PC-9 (cell line): Measurements from ENCODE around the gene SELL. TPM values are rescaled to one million over a fixed set of nuclear protein-coding genes. Genes with fewer than 3 reads are reported as not detected.

Experiments
- BruUV-seq: library from RNA; stranded (reverse); fragments of 400-500 nt; replicated peaks from 2 replicates; lab custom pipeline; 2021; lab: Mats Ljungman, UMichigan
- CTCF ChIA-PET: fragments of 300-600 bp; sonication (Branson Sonifier 250); formaldehyde crosslinking; loops from one replicate; lab custom pipeline; 2022; ENCODE audit warnings: antibody characterized with exemption; lab: Charles Lee
- POLR2A ChIA-PET: fragments of 300-600 bp; sonication (Branson Sonifier 250); formaldehyde crosslinking; loops from one replicate; lab custom pipeline; 2022; ENCODE audit warnings: antibody characterized with exemption; ENCODE audit not compliant: unreplicated experiment; lab: Charles Lee
- DNase-seq, 2 experiments: peaks; one replicate each; pipeline versions ENCODE4 v3.0.0 to v3.0.0-alpha.2; 2015 to 2022; ENCODE audit warnings: mixed read lengths in 1 of 2
- H2AFZ ChIP-seq: fragments of 200-600 bp; sonication (generic); 2 replicates; pipeline ENCODE4 v1.8.1; 2017; ENCODE audit warnings: antibody characterized with exemption
- H3F3A ChIP-seq: fragments of 200-600 bp; sonication (generic); 2 replicates; pipeline ENCODE4 v1.8.1; 2017; ENCODE audit warnings: antibody characterized with exemption, mild to moderate bottlenecking, low read depth; ENCODE audit not compliant: insufficient read depth
- H3K27ac ChIP-seq: fragments of 200-600 bp; sonication (generic); 2 replicates; pipeline ENCODE4 v1.6.1; 2016; ENCODE audit warnings: mixed run types
- H3K27me3 ChIP-seq: fragments of 200-600 bp; sonication (generic); 2 replicates; pipeline ENCODE4 v1.6.1; 2016; ENCODE audit warnings: low read depth, mixed run types; ENCODE audit not compliant: insufficient read depth
- H3K36me3 ChIP-seq: fragments of 200-600 bp; sonication (generic); 2 replicates; pipeline ENCODE4 v1.6.1; 2016; ENCODE audit warnings: low read depth, mixed run types
- H3K4me1 ChIP-seq: fragments of 200-600 bp; sonication (generic); replicated peaks from 2 replicates; pipeline ENCODE4 v1.6.1; 2016; ENCODE audit warnings: mixed run types; ENCODE audit not compliant: insufficient read depth
- H3K4me2 ChIP-seq: fragments of 200-600 bp; sonication (generic); 2 replicates; pipeline ENCODE4 v1.6.1; 2017; ENCODE audit warnings: mixed run types
- H3K4me3 ChIP-seq: fragments of 200-600 bp; sonication (generic); 2 replicates; pipeline ENCODE4 v1.6.1; 2016; ENCODE audit warnings: mixed run types
- H3K79me2 ChIP-seq: fragments of 200-600 bp; sonication (generic); 2 replicates; pipeline ENCODE4 v1.6.1; 2017; ENCODE audit warnings: low read depth, mixed run types
- H3K9me2 ChIP-seq: fragments of 200-600 bp; sonication (generic); 2 replicates; pipeline ENCODE4 v1.8.1; 2017; ENCODE audit warnings: mild to moderate bottlenecking; ENCODE audit not compliant: insufficient read depth
- H3K9me3 ChIP-seq: fragments of 200-600 bp; sonication (generic); 2 replicates; pipeline ENCODE4 v1.8.1; 2016; ENCODE audit warnings: low read depth; ENCODE audit not compliant: insufficient read depth
- H4K20me1 ChIP-seq: fragments of 200-600 bp; sonication (generic); 2 replicates; pipeline ENCODE4 v1.8.1; 2017; ENCODE audit not compliant: insufficient read depth
- EZH2 ChIP-seq: fragments of 200-600 bp; sonication (generic); IDR thresholded peaks from 2 replicates; pipeline ENCODE4 v1.8.0; 2017; ENCODE audit warnings: antibody characterized with exemption, low read depth
- intact Hi-C: fragments of 100-400 bp; cut with micrococcal nuclease; formaldehyde crosslinking; loops from one replicate; pipeline ENCODE4 v1.10.0; 2022; ENCODE audit not compliant: unreplicated experiment
- total RNA-seq: library from RNA; stranded (reverse); gene quantifications from 2 replicates; pipeline ENCODE4 v1.2.3, GENCODE V29; 2021
- TF ChIP-seq, protein P1 (sequence below): fragments of 200-600 bp; sonication (generic); conservative IDR thresholded peaks from 2 replicates; pipeline ENCODE4 v1.6.1; 2017; ENCODE audit warnings: mixed run types, antibody characterized with exemption, mild to moderate bottlenecking, moderate library complexity

Gene SELL
- total RNA-seq, 1 experiment from 2014 or later, result 6.5 TPM

DNA sequence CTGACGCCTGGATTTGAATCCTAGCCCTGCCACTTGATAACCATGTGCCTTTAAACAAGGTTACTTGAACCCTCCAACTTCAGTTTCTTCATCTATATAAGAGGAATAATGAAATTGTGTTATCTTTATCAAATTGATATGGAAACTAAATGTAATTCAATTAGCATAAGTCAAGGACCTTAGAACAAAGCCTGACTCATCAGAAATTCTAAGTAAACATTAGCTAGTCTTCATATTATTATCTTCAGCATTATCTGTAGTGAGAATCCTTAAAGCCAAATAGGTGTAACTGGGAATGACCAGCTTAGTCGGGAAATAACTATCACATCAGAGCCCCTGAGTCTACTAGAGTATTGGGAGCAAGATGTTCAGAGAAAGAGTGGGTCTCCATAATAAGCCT is 6.6 kb downstream of the SELL start:
- DNase-seq, result no peak
- H3K9me3 ChIP-seq, result no peaks in the 10 kb centered on the region
- no peak overlapping the region for H3K4me3 ChIP-seq
- H3K4me1 ChIP-seq, result no peaks in the 10 kb centered on the region
- no peaks in the 10 kb centered on the region; the same call in 1 of the 2 replicates for H3K9me2 ChIP-seq
- H3K36me3 ChIP-seq, result no peaks in the 10 kb centered on the region
- intact Hi-C loops, result no loop called here
- CTCF ChIA-PET, result no interaction called here
- H3K79me2 ChIP-seq, result no peaks in the 10 kb centered on the region
- H3K4me2 ChIP-seq, result no peak overlapping the region
- H2AFZ ChIP-seq, result no peak overlapping the region
- H3K27me3 ChIP-seq, result no peaks in the 10 kb centered on the region
- TF ChIP-seq EZH2, result no peak
- TF ChIP-seq, protein P1, sequence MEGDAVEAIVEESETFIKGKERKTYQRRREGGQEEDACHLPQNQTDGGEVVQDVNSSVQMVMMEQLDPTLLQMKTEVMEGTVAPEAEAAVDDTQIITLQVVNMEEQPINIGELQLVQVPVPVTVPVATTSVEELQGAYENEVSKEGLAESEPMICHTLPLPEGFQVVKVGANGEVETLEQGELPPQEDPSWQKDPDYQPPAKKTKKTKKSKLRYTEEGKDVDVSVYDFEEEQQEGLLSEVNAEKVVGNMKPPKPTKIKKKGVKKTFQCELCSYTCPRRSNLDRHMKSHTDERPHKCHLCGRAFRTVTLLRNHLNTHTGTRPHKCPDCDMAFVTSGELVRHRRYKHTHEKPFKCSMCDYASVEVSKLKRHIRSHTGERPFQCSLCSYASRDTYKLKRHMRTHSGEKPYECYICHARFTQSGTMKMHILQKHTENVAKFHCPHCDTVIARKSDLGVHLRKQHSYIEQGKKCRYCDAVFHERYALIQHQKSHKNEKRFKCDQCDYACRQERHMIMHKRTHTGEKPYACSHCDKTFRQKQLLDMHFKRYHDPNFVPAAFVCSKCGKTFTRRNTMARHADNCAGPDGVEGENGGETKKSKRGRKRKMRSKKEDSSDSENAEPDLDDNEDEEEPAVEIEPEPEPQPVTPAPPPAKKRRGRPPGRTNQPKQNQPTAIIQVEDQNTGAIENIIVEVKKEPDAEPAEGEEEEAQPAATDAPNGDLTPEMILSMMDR, result no peak
- no peak overlapping the region for H3K27ac ChIP-seq
- no TSS peak for BruUV-seq
- POLR2A ChIA-PET, result no interaction called here
- no peaks in the 10 kb centered on the region for H4K20me1 ChIP-seq
- H3F3A ChIP-seq, result no peaks in the 10 kb centered on the region

- ChIA-PET POLR2A (no interaction called here), CTCF (interaction anchor here (0.6 kb wide), 1 partner anchor 949 kb away, joined by 3 read pairs; no protein-coding TSS in a partner anchor)
- H3K27me3 ChIP-seq, result no peaks in the 10 kb centered on the region
- no peaks in the 10 kb centered on the region for H3F3A ChIP-seq
- no TSS peak for BruUV-seq
- no peaks in the 10 kb centered on the region for H3K36me3 ChIP-seq
- TF ChIP-seq, protein P1, result no peak
- no peak for TF ChIP-seq EZH2
- H3K79me2 ChIP-seq, result no peaks in the 10 kb centered on the region
- H2AFZ ChIP-seq, result no peak overlapping the region
- no peak overlapping the region for H3K4me3 ChIP-seq
- H3K4me1 ChIP-seq, result peaks cover 6% of the 10 kb centered on the region
- no peak overlapping the region for H3K4me2 ChIP-seq
- no peaks in the 10 kb centered on the region; the same call in 1 of the 2 replicates for H3K9me2 ChIP-seq
- no peak overlapping the region for H3K27ac ChIP-seq
- no peaks in the 10 kb centered on the region for H3K9me3 ChIP-seq
- intact Hi-C loops, result no loop called here
- no peak for DNase-seq
- H4K20me1 ChIP-seq, result no peaks in the 10 kb centered on the region
Measured at GRCh38 chr1:169701261-169702005, 10.0 kb downstream of the SELL start.

- Histone ChIP-seq H3K36me3 (no peaks in the 10 kb centered on the region), H3K27ac (no peak overlapping the region), H4K20me1 (no peaks in the 10 kb centered on the region), H3K27me3 (no peaks in the 10 kb centered on the region), H3K4me2 (no peak overlapping the region), H2AFZ (no peak overlapping the region), H3K4me1 (peaks cover 13% of the 10 kb centered on the region), H3K9me2 (no peaks in the 10 kb centered on the region), H3F3A (no peaks in the 10 kb centered on the region), H3K79me2 (no peaks in the 10 kb centered on the region), H3K4me3 (no peak overlapping the region), H3K9me3 (no peaks in the 10 kb centered on the region)
- ChIA-PET CTCF (no interaction called here), POLR2A (no interaction called here)
- no peak for DNase-seq
- TF ChIP-seq EZH2, result no peak
- TF ChIP-seq, protein P1, result no peak
- intact Hi-C loops, result no loop called here
- BruUV-seq, result no TSS peak
Measured at GRCh38 chr1:169699707-169700106, 11.7 kb downstream of the SELL start.
